Measurements from ENCODE around the gene NME4.
"Not testable (repeated sequence)": the region's sequence is repeated elsewhere in the genome, so short reads cannot be mapped to it uniquely, and the experiment has no call there.

DNA sequence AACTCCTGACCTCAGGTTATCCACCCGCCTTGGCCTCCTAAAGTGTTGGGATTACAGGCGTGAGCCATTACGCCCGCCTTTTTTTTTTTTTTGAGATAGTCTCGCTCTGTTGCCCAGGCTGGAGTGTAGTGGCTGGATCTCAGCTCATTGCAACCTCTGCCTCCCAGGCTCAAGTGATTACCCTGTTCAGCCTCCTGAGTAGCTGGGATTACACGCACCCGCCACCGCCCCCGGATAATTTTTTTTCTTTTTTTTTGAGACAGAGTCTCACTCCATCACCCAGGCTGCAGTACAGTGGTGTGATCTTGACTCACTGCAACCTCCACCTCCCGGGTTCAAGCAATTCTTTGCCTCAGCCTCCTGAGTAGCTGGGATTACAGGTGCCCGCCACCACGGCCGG is 25.2 kb downstream of the NME4 start:
- TF ChIP-seq CTCF, POLR2A (IDR thresholded peaks at IDR 0.05): not testable (repeated sequence)

Measured in tibial nerve (tissue), 3 donors.